Left kidney (tissue), 8 donors: ENCODE data around the gene CFHR5. TPM values are rescaled to one million over a fixed set of nuclear protein-coding genes. Genes with fewer than 3 reads are reported as not detected.
"Not testable (repeated sequence)": the region's sequence is repeated elsewhere in the genome, so short reads cannot be mapped to it uniquely, and the experiment has no call there.

Source experiments
- DNase-seq: peaks from one replicate; pipeline ENCODE4 v3.0.0-alpha.2; 2013
- long read RNA-seq, 8 donors: transcript quantifications; one replicate each; lab custom pipeline, GENCODE V29; 2026
- polyA plus RNA-seq: library from polyadenylated mRNA; unstranded; fragments of 120-200 nt; gene quantifications from one replicate; pipeline ENCODE4 v1.2.1, GENCODE V29; 2013; ENCODE audit not compliant: insufficient read length

CFHR5 gene
- polyA plus RNA-seq, result not detected
- long read RNA-seq, donor 1, result 0 reads
- long read RNA-seq, donor 2, result 0 reads
- long read RNA-seq, donor 3, result 0 reads
- long read RNA-seq, donor 4, result 0 reads
- long read RNA-seq, donor 5, result 0 reads
- long read RNA-seq, donor 6, result 0 reads
- long read RNA-seq, donor 7, result 0 reads
- long read RNA-seq, donor 8, result 0 reads

DNA sequence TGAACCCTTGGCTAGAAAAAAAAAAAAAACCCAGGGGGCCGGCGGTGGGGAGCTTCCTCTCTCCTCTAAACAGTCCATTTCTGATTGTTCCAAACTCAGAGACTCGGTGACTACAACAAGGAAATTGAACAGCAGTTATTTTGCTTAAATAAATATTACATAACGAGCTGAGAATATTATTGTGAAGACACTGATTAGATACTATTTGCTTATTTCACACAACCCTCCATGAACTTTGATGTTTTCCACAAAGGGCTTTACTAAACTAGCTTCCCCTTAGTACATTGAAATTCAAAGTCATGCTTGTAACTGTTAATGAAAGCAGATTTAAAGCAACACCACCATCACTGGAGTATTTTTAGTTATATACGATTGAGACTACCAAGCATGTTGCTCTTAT, at the start of gene CFHR5:
CFHR5 (plus strand) TSS at position 279 of the 400 bp plus-strand sequence; CDS start at position 388, 109 bp downstream.
- DNase-seq, result no peak

DNA sequence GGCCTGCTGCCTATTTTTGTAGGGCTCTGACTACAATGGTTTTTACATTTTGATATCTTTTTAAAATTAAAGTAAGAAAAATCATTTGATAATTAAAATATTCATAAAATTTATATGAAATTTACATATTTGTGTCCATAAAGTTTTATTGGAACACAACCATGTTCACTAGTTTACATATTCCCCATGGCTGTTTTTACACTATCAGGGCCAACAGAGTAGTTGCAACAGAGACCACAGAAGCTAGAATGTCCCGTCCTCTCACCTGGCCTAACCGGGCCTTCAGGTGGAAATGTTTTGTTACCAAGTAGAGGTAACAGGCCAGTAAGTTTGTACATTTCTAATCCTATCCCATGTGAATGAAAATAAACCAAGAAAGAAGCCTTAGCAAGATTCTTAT, 44.5 kb upstream of the CFHR5 start:
- DNase-seq, result not testable (repeated sequence)

DNA sequence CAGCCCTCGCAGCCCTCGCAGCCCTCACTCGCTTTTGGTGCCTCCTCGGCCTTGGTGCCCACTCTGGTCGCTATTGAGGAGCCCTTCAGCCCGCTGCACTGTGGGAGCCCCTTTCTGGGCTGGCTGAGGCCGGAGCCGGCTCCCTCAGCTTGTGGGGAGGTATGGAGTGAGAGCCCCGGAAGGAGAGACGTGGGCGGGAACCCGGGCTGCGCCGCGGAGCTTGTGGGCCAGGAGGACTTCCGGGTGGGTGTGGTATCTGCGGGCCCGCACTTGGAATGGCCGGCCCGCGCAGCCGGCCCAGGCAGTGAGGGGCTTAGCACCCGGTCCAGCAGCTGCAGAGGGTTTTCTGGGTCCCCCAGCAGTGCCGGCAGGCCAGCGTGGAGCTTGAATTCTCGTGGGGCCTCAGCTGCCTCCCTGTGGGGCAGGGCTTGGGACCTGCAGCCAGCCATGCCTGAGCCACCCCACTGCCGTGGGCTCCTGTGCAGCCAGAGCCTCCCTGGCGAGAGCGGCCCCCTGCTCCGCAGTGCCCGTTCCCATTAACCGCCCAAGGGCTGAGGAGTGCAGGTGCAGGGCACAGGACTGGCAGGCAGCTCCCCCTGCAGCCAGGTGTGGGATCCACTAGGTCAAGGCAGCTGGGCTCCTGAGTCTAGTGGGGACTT, 43.7 kb upstream of the CFHR5 start:
- no peak for DNase-seq

DNA sequence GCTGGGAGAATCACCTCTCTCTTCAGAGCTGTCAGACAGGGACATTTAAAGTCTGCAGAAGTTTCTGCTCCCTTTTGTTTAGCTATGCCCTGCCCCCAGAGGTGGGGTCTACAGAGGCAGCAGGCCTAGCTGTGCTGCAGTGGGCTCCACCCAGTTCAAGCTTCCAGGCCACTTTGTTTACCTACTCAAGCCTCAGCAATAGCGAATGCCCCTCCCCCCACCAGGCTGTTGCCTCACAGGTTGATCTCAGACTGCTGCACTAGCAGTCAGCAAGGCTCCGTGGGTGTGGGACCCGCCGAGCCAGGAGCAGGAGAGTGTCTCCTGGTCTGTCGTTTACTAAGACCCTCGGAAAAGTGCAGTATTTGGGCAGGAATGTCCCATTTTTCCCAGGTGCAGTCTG, 35.9 kb upstream of the CFHR5 start:
- not testable (repeated sequence) for DNase-seq

DNA sequence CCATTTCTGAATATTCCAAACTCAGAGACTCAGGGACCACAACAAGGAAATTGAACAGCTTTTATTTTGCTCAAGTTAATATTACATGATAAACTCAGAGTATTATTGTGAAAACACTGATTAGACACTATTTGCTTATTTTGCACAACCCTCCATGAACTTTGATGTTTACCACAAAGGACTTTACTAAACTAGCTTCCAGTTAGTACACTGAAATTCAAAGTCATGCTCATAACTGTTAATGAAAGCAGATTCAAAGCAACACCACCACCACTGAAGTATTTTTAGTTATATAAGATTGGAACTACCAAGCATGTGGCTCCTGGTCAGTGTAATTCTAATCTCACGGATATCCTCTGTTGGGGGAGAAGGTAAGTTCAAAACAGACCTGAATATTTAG, 33.8 kb upstream of the CFHR5 start, which contains the start of gene CFHR2:
CFHR2 (plus strand) TSS at position 171 of the 400 bp plus-strand sequence; CDS start at position 314, 143 bp downstream.
- DNase-seq, result not testable (repeated sequence)

DNA sequence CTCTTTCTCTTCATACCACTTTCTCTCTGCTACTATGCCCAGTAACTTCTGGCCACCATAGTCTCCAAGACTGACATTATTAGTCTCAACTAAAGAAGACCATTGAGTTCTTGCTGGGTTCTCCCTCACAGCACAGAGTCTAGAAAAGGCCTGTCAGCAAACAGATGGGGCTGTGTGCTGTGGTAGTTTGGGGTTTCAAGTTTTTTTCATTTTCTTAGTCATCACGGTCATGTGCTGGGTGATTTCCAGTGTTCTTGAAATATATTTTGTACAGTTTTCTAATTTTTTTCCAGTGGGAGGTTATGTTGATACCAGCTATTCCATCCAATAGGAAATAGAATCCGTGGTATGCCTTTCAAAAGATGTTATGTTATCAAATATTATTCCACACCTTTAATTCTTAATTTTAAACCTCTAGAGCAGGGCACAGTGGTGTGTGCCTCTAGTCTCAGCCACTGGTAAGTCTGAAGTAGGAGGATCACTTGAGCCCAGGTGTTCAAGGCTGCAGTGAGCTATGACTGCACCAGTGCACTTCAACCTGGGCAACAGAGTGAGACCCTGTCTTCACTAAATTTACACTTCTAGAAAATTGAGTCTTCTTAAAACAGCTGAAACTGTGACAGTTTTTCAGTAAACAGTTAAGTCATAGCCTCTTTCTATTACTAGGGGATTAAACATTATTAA, 25.5 kb upstream of the CFHR5 start:
- DNase-seq, result no peak

DNA sequence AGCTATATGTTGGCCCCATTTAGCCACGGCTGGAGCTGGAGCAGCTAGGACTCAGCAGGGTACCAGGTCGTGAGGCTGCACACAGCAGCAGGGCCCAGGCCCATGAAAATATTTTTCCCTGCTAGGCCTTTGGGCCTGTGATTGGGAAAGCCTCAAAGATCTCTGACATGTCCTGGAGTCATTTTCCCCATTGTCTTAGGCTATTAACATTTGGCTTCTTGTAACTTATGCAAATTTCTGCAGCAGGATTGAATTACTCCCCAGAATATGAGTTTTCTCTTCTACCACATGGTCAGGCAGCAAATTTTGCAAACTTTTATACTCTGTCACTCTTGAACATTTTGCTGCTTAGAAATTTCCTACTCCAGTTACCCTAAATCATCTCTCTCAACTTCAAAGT, 22.6 kb upstream of the CFHR5 start:
- no peak for DNase-seq

DNA sequence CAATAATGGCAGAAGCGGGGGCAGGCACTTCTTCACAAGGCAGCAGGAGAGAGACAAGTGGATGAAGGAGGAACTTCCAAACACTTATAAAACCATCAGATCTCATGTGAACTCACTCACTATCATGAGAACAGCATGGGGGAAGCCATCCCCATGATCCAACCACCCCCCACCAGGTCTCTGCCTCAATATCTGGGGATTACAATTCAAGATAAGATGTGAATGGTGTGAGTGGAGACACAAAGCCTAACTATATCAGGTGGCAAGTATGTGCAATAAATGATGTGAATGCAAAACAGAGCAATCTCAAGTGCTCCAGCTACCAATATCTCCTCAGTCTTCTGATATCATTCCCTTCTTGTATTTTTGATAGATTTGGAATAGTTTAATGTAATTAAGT, 21.4 kb upstream of the CFHR5 start:
- no peak for DNase-seq

DNA sequence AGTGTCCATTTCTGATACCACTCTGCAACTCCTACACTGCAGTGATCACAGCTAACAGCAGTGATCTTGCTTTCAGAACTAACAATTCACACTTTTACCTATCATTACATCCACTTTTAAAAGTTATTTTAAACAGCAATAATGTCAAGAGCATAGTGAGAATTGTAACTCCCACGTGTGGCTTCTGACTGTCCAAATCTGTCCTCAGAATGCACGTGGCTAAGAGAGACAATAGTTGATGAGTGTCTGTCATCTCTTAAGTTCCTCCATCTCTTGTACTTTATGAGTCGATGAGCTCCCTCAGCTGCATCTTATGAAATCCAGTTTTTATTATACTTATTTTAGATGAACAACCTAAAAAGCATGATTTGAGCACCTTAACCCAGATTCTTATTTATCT, 16.5 kb upstream of the CFHR5 start:
- no peak for DNase-seq

DNA sequence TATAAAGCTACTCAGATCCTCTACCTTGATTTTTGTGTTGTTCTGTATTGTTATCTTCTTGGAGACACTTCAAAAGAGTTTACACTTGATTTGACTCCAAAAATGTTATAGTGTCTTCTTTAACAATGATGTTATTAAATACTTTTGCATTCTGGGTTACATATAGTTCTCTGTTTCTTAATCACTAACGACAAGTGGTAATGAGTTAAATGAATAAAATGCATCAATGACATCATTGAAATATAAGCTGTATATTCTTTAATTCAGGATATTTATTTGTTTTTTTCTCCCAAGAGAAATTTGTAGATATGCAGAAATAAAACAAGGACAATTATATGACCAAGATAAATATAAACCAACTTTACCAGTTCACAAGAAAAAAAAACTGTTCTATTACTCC, 7.2 kb upstream of the CFHR5 start:
- DNase-seq, result no peak

DNA sequence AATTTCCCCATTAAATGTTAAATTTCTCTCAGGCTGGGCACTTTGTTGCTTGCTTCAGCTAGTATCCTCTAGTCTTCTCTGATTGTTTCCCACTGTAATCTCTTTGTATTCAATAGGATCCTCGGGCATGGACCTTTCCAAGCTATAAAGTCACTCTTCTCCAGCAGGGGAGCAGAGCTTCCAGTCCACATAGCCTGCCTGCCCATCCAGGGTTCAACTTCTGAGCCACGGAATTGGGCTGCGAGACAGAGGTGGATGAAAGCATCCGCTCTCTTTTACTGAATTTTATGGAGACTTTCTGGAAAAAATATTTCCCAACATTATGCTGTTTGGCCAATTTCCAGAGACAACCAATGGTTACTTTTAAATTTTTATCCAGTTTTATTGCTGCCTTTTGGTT, 1.1 kb upstream of the CFHR5 start:
- DNase-seq, result no peak

DNA sequence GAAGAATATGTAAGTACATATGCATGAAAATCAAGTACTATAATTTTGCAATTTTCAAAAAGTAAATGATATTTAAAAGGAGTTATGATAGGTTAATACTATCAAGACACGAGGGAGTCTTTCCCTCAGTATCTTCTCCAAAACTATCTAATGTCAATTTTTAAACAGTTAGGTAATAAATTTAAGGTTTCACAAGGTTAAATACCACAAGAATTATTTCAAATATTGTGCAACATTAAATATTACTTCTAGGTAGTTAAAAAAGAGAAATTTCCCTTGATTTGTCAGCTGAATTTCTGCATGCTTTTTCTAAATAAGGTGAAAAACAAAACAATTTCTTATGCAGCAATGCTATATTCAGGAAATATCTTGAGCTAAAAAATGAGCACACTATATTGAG, 3.5 kb downstream of the CFHR5 start:
- no peak for DNase-seq

DNA sequence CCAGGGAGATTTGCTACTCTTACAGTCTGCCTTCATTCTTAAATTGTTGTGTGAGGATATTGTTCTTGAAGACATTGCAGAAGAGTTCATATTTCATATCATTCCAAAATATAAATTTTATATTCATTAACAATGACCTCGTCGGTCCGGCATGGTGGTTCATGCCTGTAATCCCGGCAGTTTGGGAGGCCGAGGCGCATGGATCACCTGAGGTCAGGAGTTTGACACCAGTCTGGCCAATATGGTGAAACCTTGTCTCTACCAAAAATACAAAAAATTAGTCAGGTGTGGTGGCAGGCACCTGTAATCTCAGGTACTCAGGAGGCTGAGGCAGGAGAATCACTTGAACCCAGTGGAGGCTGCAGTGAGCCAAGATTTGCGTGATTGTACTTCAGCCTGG, 4.9 kb downstream of the CFHR5 start:
- not testable (repeated sequence) for DNase-seq

DNA sequence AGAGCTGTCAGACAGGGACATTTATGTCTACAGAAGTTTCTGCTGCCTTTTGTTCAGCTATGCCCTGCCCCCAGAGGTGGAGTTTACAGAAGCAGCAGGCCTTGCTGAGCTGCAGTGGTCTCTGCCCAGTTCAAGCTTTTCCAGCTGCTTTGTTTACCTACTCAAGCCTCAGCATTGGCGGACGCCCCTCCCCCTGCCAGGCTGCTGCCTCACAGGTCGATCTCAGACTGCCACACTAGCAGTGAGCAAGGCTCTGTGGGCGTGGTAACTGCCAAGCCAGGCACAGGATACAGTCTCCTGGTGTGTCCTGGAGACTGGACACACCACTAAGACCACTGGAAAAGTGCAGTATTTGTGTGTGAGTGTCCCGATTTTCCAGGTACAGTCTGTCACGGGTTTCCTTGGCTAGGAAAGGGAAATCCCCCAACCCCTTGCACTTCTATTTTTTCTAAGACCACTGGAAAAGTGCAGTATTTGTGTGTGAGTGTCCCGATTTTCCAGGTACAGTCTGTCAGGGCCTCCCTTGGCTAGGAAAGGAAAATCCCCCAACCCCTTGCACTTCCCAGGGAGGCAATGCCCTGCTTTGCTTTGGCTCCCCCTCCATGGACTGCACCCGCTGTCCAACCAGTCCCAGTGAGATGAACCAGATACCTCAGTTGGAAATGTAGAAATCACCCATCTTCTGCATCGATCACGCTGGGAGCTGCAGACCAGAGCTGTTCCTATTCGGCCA, 14.7 kb downstream of the CFHR5 start:
- DNase-seq, result peak; percentile 29

DNA sequence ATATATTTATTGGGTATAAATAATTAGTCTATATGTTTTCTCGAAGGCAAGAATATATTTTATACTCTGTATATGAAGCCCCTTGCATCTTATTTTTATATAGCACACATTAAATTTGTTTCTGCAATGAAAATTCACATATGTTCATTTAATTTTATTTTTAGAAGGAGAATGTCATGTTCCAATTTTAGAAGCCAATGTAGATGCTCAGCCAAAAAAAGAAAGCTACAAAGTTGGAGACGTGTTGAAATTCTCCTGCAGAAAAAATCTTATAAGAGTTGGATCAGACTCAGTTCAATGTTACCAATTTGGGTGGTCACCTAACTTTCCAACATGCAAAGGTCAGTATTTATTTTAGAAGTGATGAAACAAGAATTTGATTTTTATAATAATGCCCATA, 16.6 kb downstream of the CFHR5 start:
- no peak for DNase-seq

DNA sequence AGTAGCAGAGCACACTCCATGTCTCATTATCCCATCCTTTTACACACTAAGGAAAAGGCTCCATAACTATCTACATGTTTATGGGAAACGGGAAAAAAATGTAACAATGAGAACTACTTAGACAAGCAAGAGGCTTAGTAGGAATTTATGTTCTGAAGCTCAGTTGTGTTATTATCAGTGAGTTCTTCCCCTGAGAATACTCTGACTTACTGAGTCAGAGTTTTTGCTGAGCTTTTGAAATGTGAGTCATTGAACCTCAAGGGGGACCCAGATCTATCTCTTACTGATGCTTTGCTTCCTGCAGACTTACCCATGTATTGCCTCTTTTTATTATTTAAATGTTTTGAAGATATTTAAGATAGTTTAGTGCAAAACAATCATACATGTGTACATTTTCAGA, 20.1 kb downstream of the CFHR5 start:
- DNase-seq, result no peak

DNA sequence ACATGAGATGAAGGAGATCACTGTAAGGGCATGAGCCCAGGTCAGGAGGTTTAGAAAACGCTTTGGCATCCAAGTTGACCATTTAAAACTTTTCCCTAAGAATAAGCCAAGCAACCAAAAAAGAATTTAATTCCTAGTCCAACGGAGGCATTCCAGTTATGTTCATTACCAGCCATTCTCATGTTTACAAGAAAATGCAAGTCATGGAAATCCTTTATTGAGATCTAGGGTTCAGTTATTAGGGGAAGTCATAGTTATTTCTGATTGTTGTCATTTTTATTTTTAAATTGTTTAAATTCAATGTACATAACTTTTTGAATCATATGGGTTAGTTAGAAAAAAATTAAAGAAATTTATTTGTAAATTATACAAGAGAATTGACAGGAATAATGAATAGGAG, 24.5 kb downstream of the CFHR5 start:
- DNase-seq, result no peak

DNA sequence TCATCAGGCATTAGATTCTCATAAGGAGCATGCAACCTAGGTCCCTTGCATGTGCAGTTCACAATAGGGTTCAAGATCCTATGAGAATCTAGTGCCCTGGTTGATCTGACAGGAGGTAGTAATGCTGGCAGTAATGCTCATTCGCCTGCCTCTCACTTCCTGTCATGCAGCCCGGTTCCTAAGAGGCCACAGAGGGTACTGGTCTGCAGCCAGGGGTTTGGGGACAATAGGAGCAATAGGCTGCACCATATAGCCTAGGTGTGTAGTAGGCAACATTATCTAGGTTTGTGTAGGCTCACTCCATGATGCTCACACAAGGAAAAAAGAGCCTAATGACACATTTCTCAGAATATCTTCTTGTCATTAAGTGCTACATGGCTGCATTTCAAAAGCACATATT, 25.8 kb downstream of the CFHR5 start:
- no peak for DNase-seq

DNA sequence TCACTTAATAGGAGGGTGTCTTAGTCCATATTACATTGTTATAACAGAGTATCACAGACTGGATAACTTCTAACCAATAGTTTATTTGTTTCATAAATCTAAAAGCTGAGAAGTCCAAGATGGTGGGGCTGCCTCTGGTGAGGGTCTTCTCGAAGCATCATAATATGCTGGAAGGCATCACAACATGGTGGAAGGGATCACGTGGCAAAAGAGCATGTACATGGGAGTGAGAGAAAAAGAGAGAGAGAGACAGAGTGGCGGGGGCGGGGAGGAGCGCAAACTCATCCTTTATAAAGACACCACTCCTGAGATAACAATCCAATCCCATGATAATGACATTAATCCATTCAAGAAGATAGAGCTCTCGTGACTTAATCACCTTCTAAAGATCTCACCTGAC, 31.5 kb downstream of the CFHR5 start:
- no peak for DNase-seq

DNA sequence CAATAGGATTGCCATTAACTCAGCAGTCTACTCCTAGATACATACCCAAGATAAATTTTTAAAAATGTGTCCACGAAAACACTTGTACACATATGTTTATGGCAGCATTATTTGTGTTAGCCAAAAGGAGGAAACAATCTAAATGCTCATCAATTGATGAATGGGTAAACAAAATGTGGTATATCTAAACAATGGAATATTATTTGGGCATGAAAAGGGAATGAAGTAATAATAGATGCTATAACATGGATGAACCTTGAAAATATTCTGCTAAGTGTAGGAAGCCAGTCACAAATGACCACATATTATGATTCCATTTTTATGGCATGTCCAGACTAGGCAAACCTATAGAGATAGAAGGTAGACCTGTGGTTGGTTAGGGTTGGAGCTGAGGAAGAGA, 34.3 kb downstream of the CFHR5 start:
- no peak for DNase-seq

DNA sequence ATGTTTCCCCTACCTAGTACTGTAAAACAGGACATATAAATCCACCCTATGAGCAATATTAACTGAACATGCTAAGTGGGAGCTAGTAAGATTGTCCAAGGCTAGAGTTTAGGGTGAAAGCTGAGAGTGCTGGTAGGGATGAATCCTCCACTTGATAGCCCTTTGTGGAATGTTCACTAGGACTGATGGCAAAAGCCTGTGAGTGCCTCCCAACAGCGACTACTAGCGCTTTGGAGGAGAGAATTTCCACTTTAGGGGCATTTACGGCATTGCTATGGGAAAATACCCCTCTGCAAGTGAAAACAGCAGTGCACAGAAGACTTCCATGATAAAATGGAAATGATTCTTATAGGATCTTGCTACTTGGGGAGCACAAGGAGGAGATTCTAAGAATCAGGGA, 35.9 kb downstream of the CFHR5 start:
- DNase-seq, result no peak

DNA sequence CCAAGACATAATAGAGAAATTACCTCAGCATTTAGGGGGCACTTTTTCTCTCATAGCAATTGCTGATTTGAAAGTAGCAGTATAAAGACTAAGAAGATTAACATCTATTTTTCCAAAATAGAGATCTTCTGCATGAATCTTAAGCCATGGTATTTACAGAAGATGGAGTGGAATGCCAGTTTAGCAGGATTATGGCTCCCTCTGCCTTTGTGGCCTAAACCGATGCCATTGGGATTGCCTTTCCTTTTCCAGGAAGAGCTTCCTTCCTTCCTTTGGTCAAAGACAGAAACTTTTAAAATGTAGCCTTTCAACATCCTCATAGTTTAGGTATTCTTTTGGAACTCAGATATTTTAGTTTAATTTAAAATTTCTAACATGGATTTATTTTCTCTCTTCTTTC, 39.4 kb downstream of the CFHR5 start:
- no peak for DNase-seq
